GM12864 (cell line): Measurements from ENCODE around the gene MAPK8IP3.

Experiments used
- DNase-seq: peaks from one replicate; pipeline ENCODE4 v3.0.0-alpha.2; 2011; ENCODE audit warnings: low read depth
- H3K4me3 ChIP-seq: 2 replicates; pipeline ENCODE4 v1.5.1; 2011; ENCODE audit warnings: mild to moderate bottlenecking, low read depth, low read length, control low read depth
- TF ChIP-seq, protein P1 (sequence below): IDR thresholded peaks from 2 replicates; pipeline ENCODE4 v1.5.1; 2011; ENCODE audit warnings: low read depth, mild to moderate bottlenecking, moderate library complexity, low read length, control low read depth, inconsistent platforms; ENCODE audit errors: missing control alignments

The MAPK8IP3 gene

GRCh38 chr16:1773703-1774447, 67.9 kb downstream of the MAPK8IP3 start:
- H3K4me3 ChIP-seq: peak overlapping the region; percentile 72
- no peak for DNase-seq
- TF ChIP-seq, protein P1, sequence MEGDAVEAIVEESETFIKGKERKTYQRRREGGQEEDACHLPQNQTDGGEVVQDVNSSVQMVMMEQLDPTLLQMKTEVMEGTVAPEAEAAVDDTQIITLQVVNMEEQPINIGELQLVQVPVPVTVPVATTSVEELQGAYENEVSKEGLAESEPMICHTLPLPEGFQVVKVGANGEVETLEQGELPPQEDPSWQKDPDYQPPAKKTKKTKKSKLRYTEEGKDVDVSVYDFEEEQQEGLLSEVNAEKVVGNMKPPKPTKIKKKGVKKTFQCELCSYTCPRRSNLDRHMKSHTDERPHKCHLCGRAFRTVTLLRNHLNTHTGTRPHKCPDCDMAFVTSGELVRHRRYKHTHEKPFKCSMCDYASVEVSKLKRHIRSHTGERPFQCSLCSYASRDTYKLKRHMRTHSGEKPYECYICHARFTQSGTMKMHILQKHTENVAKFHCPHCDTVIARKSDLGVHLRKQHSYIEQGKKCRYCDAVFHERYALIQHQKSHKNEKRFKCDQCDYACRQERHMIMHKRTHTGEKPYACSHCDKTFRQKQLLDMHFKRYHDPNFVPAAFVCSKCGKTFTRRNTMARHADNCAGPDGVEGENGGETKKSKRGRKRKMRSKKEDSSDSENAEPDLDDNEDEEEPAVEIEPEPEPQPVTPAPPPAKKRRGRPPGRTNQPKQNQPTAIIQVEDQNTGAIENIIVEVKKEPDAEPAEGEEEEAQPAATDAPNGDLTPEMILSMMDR: no peak

DNA sequence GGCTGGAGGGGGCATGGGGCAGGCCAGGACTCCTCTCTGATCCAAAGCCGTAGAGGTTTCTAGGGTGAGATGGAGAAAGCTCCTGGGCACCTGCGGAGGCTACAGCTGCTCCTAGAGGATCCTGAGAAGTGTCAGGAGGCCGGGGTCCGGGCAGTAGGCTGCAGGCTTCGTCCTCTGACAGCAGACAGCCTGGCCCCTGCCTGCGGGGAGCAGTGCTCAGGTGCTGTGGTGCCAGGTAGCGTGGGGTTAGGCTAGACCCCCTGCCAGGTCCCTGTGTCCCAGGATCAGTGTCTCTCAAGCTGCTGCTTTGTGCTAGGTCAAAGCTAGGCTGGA, 68.4 kb downstream of the MAPK8IP3 start:
- TF ChIP-seq, protein P1: no peak
- peak overlapping the region; percentile 72 for H3K4me3 ChIP-seq
- no peak for DNase-seq

DNA sequence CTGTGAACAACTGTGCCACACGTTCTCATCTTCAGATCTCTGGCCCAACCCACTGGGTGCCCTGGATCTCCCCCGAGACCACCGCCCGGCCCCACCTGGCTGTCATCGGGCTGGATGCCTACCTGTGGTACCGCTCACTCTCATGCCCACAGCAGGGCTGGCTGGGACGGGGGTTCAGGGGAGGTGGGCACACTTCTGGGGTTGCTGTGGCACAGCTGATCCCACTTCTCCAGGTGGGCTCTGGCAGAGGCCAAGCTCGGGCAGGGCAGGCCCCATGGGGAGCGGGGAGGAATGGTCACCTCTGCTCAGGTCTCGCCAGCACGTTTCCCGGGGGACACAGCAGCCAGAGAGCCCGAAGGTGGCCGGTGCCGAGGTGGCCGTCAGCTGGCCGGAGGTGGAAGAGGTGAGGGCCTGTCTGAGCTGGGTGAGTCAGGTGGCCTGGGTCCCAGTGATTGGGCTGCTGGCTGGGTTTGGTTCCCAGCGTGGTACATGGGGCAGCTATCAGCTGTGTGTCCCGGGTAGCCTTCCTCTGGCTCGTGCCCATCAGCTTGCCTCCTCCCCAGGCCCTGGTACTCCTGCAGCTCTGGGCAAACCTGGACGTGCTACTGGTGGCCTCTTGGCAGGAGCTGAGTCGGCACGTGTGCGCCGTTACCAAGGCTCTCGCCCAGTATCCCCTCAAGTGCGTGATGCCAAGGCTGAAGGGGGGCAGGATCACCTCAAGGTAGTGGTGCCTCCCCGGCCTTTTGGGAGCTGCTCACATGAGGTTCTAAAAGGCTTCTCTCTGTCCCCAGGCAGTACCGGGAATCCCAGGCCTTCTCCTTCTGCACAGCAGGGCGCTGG, 69.2 kb downstream of the MAPK8IP3 start:
- TF ChIP-seq, protein P1: no peak
- no peak overlapping the region for H3K4me3 ChIP-seq
- no peak for DNase-seq

DNA sequence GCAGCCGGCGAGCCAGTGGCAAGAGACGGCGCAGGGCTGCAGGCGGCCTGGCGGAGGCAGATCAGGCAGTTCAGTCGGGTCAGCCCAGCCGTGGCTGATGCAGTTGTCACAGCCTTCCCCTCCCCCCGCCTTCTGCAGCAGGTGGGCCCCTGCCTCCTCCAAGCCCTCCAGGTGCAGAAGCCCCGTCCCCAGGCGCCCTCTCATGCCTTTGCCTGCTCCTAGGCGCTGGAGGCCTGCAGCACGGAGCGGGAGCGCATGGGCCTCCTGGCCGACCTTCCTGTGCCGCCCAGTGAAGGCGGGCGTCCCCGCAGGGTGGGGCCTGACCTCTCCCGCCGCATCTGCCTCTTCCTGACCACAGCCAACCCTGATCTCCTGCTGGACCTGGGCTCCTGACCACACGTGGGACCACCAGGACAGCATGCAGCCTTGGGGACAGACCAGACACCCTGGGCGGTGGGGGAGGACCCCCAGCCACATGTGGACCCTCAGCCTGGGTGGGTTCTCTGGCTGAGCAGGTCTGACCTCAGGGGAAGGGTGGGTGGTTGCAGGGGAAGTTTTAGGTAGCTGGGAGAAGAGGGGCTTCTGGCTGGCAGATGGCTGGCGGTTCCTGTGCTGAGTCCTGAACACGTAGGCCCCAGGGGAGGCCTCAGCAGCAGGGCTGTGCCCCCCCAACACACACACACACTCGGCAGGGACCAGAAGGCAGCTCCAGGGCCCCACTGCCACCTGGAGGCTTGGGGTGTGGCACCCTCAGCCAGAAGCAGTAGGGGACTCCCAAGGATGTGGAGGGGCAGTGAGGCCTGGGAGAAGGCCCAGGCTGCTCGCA, 70.1 kb downstream of the MAPK8IP3 start:
- no peak for DNase-seq
- H3K4me3 ChIP-seq: no peak overlapping the region
- TF ChIP-seq, protein P1: no peak

GRCh38 chr16:1776672-1776955, 70.6 kb downstream of the MAPK8IP3 start:
- TF ChIP-seq, protein P1: no peak
- no peak overlapping the region for H3K4me3 ChIP-seq
- DNase-seq: no peak

DNA sequence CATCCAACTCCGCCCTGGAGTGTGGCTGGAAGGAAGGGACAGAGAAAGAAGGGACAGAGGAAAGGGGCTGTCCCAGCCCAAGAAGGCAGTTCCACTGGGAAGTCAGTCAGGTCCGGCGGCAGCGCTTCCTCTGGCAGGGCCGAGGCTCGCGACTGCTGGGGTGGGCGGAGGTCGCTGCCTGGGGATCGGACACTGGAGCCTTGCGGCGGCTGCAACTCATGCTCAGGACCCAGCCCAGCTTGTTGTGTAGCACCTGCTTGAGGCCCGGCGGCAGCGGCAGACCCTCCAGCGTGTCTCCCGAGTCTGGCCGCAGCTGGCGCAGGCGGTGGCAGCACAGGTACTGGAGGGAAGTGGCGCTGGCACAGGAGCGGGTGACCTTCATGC, 71.0 kb downstream of the MAPK8IP3 start:
- no peak overlapping the region for H3K4me3 ChIP-seq
- TF ChIP-seq, protein P1: no peak
- no peak for DNase-seq
